Measurements from ENCODE around the gene KRT6A. TPM values are rescaled to one million over a fixed set of nuclear protein-coding genes. Genes with fewer than 3 reads are reported as not detected.

Gene KRT6A
- total and polyA plus RNA-seq, 2 of the 8 experiments (the other 6 are each of a cell fraction or from before 2014, with no cell fraction given) = 0.11 TPM; not detected in 1

DNA sequence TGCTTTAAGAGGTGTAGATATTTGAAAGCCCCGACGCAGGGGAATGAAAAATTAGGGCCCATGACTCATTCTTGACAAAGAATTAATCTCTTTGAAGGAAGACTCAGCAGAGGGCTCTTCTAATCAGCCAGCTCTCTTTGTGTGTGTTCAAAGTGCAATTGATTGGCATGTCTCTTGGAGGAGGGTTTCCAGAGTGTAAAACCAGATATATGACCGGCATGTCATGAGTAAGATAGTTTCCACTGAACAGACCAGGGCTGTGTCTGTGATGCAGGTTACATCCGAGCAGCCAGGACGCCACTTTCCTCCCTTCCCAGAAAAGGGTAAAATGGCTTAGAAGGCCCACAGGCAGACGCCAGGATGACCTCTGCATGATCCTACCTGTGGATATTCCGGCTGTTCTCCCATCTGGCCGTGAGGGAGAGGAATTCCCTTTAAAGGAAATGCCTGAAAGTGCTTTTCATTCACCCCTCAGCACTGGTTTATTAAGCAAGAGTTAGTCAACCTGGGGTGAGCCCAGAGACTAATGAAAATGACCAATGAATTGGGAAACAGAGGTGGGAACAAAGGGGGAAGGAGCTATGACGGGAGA lies 51.6 kb downstream of the KRT6A start:
- no peak overlapping the region for H2AK5ac ChIP-seq (ENCODE audit: low read depth, low read length)
- H4K5ac ChIP-seq (ENCODE audit: insufficient read length, low read depth, low read length) = no peak overlapping the region
- H3K23ac ChIP-seq (ENCODE audit: insufficient read length) = no peak overlapping the region
- no peak overlapping the region for H3K56ac ChIP-seq (replicated peaks; ENCODE audit: insufficient read length, low read depth, low read length)
- no peak overlapping the region for H3K4me3 ChIP-seq (ENCODE audit: extremely low read depth in 1 of 4, insufficient read depth in 2 of 4, low read depth in 3 of 4, low read length in 4 of 4)
- no peak for FAIRE-seq
- no peak overlapping the region for H2BK20ac ChIP-seq (ENCODE audit: low read length)
- H3K23me2 ChIP-seq (ENCODE audit: low read depth, low read length) = no peaks in the 10 kb centered on the region
- H3K79me2 ChIP-seq (ENCODE audit: control insufficient read depth in 1 of 2, insufficient read depth in 2 of 2, low read length in 2 of 2) = no peaks in the 10 kb centered on the region
- DNase-seq (ENCODE audit: low read depth in 1 of 2, low spot score in 2 of 2) = no peak
- H3K18ac ChIP-seq (ENCODE audit: extremely low read depth, low read length) = no peak overlapping the region
- peaks cover 0 to 5% (median 3%) of the 10 kb centered on the region in 4 experiments; a peak in 3 of 7 replicates for H3K4me1 ChIP-seq (replicated peaks in 1 of 4; ENCODE audit: control insufficient read depth in 3 of 4, insufficient read depth in 4 of 4, low read length in 3 of 4)
- peak overlapping the region; percentile 75; the same call in 1 of the 2 replicates for H2AFZ ChIP-seq (ENCODE audit: low read length)
- H3K4ac ChIP-seq (replicated peaks; ENCODE audit: insufficient read length, low read depth, low read length) = no peak overlapping the region
- H2BK12ac ChIP-seq (ENCODE audit: low read depth, low read length) = no peak overlapping the region
- 81% methylated on average over 9 of the region's 9 CpGs; no CpG with 5 or more reads in 1 of the 2 experiments for WGBS, 2 experiments (ENCODE audit: extremely low coverage in 1 of 2, insufficient coverage in 1 of 2, insufficient read length in 1 of 2, insufficient replicate concordance in 2 of 2, low coverage in 1 of 2, low lambda C conversion rate in 2 of 2, missing lambda C conversion rate in 1 of 2)
- no peaks in the 10 kb centered on the region; a peak in 2 of 7 replicates for H3K27me3 ChIP-seq (replicated peaks in 1 of 4; ENCODE audit: control insufficient read depth in 3 of 4, extremely low read depth in 1 of 4, insufficient read depth in 3 of 4, low read length in 3 of 4)
- H3K9ac ChIP-seq (replicated peaks in 1 of 4; ENCODE audit: extremely low read depth in 1 of 4, low read depth in 3 of 4, low read length in 3 of 4) = no peak overlapping the region
- no peaks in the 10 kb centered on the region for H3K36me3 ChIP-seq (ENCODE audit: control insufficient read depth in 2 of 4, insufficient read depth in 4 of 4, low read length in 3 of 4)
- ChIA-PET POLR2A (ENCODE audit: partially characterized antibody) (no interaction called here), CTCF (ENCODE audit: partially characterized antibody) (interaction anchor here (0.7 to 3.1 kb wide), 7 partner anchors 11 to 120 kb away, joined by 3 to 12 read pairs (median 3); no protein-coding TSS in a partner anchor)
- no peak overlapping the region for H4K8ac ChIP-seq (ENCODE audit: extremely low read depth, insufficient read depth, low read length)
- H3K27ac ChIP-seq (ENCODE audit: low read depth, low read length) = no peak overlapping the region
- no peak overlapping the region for H2BK5ac ChIP-seq (ENCODE audit: low read depth, low read length)
- no peak overlapping the region; the same call in 1 of the 2 replicates for H2BK15ac ChIP-seq (ENCODE audit: low read length)
- no peak overlapping the region for H3K14ac ChIP-seq (ENCODE audit: insufficient read length)
- no peaks in the 10 kb centered on the region for H4K20me1 ChIP-seq (replicated peaks in 1 of 2; ENCODE audit: control insufficient read depth in 1 of 2, insufficient read depth in 2 of 2, low read length in 2 of 2)
- H2BK120ac ChIP-seq (replicated peaks; ENCODE audit: low read depth, low read length) = no peak overlapping the region
- H3K9me3 ChIP-seq (ENCODE audit: insufficient read depth in 2 of 2, low read depth in 1 of 2, low read length in 1 of 2) = no peaks in the 10 kb centered on the region
- no peak overlapping the region for H4K91ac ChIP-seq (replicated peaks; ENCODE audit: insufficient read length, low read length)
- H3K79me1 ChIP-seq (ENCODE audit: low read depth, low read length) = no peaks in the 10 kb centered on the region
- no peak overlapping the region for H3K4me2 ChIP-seq (ENCODE audit: insufficient read depth in 1 of 2, low read depth in 2 of 2, low read length in 2 of 2)
- TF ChIP-seq POLR2A (IDR thresholded peaks at IDR 0.05; ENCODE audit: control extremely low read depth in 1 of 2, low read depth in 2 of 2, low read length in 2 of 2) (no peak), BCL11A (IDR thresholded peaks at IDR 0.05; ENCODE audit: low read depth in 2 of 2, low read length in 2 of 2) (no peak), RNF2 (IDR thresholded peaks at IDR 0.05; ENCODE audit: borderline replicate concordance, low read depth, low read length, missing control alignments, poor library complexity, severe bottlenecking) (no peak), JUN (IDR thresholded peaks at IDR 0.05; ENCODE audit: low read depth, low read length) (no peak), RAD21 (IDR thresholded peaks at IDR 0.05 in 1 of 2, conservative IDR thresholded peaks at IDR 0.05 in 1 of 2; ENCODE audit: low read depth in 2 of 2, low read length in 2 of 2) (no peak), ZNF274 (IDR thresholded peaks at IDR 0.05; ENCODE audit: borderline replicate concordance, extremely low read depth, low read length) (no peak), TBP (IDR thresholded peaks at IDR 0.05; ENCODE audit: low read depth, low read length) (no peak), POLR2AphosphoS5 (IDR thresholded peaks at IDR 0.05; ENCODE audit: low read depth, low read length) (no peak), HDAC6 (IDR thresholded peaks at IDR 0.05; ENCODE audit: low read depth, low read length) (no peak), JUND (IDR thresholded peaks at IDR 0.05; ENCODE audit: low read length) (no peak), SP4 (IDR thresholded peaks at IDR 0.05; ENCODE audit: low read length) (no peak)
- TF ChIP-seq, protein P1, sequence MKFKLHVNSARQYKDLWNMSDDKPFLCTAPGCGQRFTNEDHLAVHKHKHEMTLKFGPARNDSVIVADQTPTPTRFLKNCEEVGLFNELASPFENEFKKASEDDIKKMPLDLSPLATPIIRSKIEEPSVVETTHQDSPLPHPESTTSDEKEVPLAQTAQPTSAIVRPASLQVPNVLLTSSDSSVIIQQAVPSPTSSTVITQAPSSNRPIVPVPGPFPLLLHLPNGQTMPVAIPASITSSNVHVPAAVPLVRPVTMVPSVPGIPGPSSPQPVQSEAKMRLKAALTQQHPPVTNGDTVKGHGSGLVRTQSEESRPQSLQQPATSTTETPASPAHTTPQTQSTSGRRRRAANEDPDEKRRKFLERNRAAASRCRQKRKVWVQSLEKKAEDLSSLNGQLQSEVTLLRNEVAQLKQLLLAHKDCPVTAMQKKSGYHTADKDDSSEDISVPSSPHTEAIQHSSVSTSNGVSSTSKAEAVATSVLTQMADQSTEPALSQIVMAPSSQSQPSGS (IDR thresholded peaks at IDR 0.05; ENCODE audit: low read length) = no peak
